Epithelial cell of proximal tubule (primary cell): ENCODE measurements around the gene SRGAP3. TPM values are rescaled to one million over a fixed set of nuclear protein-coding genes. Genes with fewer than 3 reads are reported as not detected.
A peak's percentile ranks its signal among the peaks of the same experiment; 100 is the strongest.

Experiments used
- DNase-seq: peaks from one replicate; pipeline ENCODE4 v3.0.0-alpha.2; 2011; ENCODE audit warnings: low read depth
- H3K4me3 ChIP-seq: 2 replicates; pipeline ENCODE4 v1.5.1; 2011; ENCODE audit warnings: low read depth, mild to moderate bottlenecking, low read length
- total RNA-seq: library from RNA; depleted of rRNA; stranded (reverse); fragments of >200 nt; gene quantifications from 2 replicates; pipeline ENCODE4 v1.2.3, GENCODE V29; 2015
- TF ChIP-seq, protein P1 (sequence below): conservative IDR thresholded peaks from 2 replicates; pipeline ENCODE4 v1.5.1; 2012; ENCODE audit warnings: low read depth, mild to moderate bottlenecking, low read length

The SRGAP3 gene
- total RNA-seq, 1 donor from 2014 or later: 3.4 TPM

DNA sequence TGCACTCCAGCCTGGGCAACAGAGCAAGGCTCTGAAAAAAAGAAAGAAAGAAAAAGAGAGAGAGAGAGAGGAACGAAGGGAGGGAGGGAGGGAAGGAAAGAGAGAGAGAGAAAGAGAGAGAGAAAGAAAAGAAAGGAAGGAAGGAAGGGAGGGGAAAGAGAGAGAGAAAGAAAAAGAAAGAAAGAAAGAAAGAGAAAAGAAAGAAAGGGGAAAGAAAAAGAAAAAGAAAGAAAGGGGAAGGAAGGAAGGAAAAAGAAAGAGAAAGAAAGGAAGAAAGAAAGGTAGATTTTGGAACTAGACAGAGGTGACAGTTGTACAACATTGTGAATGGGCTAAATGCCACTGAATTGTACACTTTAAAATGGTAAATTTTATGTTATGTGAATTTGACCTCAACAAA, 5.3 kb upstream of the SRGAP3 start:
- no peak overlapping the region for H3K4me3 ChIP-seq
- TF ChIP-seq, protein P1, sequence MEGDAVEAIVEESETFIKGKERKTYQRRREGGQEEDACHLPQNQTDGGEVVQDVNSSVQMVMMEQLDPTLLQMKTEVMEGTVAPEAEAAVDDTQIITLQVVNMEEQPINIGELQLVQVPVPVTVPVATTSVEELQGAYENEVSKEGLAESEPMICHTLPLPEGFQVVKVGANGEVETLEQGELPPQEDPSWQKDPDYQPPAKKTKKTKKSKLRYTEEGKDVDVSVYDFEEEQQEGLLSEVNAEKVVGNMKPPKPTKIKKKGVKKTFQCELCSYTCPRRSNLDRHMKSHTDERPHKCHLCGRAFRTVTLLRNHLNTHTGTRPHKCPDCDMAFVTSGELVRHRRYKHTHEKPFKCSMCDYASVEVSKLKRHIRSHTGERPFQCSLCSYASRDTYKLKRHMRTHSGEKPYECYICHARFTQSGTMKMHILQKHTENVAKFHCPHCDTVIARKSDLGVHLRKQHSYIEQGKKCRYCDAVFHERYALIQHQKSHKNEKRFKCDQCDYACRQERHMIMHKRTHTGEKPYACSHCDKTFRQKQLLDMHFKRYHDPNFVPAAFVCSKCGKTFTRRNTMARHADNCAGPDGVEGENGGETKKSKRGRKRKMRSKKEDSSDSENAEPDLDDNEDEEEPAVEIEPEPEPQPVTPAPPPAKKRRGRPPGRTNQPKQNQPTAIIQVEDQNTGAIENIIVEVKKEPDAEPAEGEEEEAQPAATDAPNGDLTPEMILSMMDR: no peak
- DNase-seq: no peak

DNA sequence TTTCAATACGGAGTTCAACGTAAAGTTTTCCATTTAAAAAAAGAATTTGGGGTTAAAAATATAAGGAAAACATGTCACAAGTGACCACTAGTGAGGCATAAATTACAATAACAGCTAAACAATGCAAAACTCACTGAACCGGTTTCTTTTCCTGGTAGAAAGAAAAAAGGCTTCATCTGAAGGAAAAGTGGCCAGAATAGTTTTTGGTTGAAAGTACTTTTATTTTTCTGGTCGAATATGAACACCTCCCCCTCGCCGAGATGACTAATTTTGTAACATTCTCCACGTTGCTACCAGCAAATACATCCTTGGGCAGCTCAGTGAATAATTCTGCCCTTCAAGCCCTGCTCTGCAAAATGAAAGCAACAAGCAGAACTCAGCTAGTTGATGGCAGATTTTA, 3.9 kb upstream of the SRGAP3 start:
- H3K4me3 ChIP-seq: no peak overlapping the region
- TF ChIP-seq, protein P1: no peak
- DNase-seq: no peak

DNA sequence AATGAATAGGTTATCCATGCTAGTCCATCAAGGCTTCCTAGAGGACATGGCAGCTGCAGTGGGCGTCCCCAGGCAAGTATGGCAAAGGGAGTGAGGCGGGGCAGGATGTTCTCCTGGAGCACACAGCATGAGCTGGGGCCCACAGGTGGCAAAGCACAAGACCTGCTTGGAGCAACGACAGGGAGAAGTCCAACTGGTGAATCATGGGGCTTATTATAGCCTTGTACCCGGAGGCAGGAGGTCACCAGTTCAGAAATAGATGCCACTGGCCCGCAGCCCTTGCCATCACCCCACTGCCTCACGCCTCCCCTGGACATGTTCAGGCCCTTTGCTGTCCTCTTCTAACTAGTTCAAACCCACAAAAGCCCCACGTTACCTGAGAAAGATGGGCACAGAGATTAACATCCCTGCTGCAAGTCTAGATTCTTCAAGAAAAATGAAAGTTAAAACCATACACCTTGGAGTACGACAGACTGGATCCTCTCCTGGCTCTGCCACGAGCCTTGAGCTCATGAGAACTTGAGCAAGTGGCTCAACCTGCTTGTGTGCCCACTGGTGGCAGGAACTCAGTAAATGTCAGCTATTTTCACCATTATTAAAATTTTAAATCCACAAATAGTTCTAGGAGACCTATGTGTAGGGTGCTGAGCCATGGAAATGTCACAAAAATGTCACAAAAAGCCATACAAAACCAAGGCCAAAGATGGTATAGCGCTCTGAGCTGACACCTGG, 1.8 kb upstream of the SRGAP3 start:
- H3K4me3 ChIP-seq: no peak overlapping the region
- no peak for DNase-seq
- TF ChIP-seq, protein P1: peak; percentile 36

DNA sequence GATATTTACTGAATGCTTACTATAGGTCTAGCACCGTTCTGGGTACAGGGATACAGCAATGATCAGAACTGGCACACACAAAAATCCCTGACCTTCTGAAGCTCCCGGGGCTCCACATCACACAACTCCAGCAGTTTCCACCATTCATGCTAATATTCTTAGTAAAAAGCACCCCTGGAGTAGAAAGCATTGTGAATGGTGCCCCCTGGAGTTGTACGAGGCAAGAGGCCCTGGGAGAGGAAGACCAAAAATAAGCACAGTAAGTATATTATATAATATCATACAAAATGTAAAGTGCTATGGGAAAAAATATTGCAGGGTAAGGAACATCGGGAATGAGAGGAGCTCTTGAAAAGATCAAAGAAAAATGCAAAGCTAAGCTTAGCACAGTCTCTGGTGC, 790 bp upstream of the SRGAP3 start:
- TF ChIP-seq, protein P1: peak; percentile 23
- DNase-seq: no peak
- H3K4me3 ChIP-seq: no peak overlapping the region

DNA sequence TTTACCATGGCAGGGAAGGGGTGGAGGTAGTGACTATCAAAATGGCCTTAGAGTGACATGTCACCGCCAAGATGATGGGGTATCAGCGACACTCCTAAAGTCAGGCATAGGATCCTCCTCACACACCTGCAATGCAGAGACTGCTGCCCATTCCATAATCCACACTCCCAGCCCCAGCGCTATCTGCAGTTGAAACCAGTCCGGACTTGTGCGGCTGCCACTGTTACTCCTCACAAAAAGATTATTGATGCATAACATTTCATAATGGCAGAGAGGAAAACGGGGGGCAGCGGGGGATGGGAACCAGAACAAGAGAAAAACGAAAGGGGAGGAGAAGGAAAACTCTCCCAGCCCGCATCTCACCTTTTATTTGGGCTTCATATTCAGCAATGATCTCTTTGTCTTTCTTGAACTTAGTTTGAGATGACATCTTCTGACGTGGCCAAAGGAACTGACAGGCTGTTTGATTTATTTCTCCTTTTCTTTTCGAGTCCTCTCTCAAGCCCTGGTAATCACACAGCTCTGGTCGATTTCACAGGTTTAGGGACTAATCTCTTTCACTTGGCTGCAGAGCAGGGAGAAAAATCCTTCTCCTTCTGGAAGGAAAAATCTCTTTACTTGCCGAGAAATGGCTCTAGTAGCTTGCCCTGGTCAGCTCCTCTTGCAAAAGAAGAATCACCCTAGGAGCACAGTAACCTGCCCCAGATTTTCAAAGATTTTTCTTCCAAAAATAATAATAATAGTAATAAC, 749 bp downstream of the SRGAP3 start:
- DNase-seq: peak; percentile 9
- peak overlapping the region; percentile 54 for H3K4me3 ChIP-seq
- TF ChIP-seq, protein P1: no peak

DNA sequence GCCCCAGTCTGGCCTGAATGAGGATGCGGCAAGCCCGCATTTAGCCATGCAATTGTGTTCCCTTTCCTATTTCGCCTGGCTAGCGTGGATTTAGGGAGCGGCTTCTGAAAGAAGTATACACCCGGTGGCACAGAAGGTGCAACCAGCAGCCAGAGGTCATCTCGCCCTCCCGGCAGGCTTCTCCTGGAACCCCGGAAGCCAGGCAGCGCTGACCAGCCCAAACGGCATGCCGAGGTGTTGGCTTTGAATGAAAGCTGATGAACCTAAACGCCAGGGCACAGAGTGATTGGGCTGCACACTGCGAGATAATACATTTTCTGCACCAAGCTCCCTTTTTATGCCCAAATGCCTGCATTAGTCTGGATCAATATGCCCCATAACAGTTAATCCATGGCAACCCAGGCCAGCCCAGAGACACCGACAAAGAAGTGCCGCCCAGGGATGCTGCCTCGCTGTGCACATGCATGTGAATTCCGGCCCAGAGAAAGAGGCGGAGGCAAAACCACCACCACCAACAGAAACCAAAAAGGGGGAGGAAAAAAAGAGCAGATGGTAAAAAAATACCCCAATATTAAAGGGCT, 1.4 kb downstream of the SRGAP3 start:
- no peak for DNase-seq
- peak overlapping the region; percentile 54 for H3K4me3 ChIP-seq
- TF ChIP-seq, protein P1: no peak
